AG04450 (cell line): Measurements from ENCODE around the gene RFX4. TPM values are rescaled to one million over a fixed set of nuclear protein-coding genes. Genes with fewer than 3 reads are reported as not detected.

ENCODE experiments used
- CTCF ChIA-PET: fragments of 300-600, 350-600 bp; formaldehyde crosslinking; extraction: SDS; loops from one replicate; lab custom pipeline; 2022; ENCODE audit warnings: antibody characterized with exemption, inconsistent platforms; lab: Charles Lee
- POLR2A ChIA-PET: fragments of 350-600 bp; formaldehyde crosslinking; extraction: SDS; loops from one replicate; lab custom pipeline; 2021; ENCODE audit warnings: antibody characterized with exemption, inconsistent platforms; lab: Yijun Ruan, JAX
- DNase-seq: peaks from one replicate; pipeline ENCODE4 v3.0.0-alpha.2; 2011; ENCODE audit warnings: low read depth, low spot score
- H3K27ac ChIP-seq: one replicate; pipeline ENCODE4 v1.5.1; 2012; ENCODE audit warnings: low read depth, low read length, control low read depth
- H3K27me3 ChIP-seq: one replicate; pipeline ENCODE4 v1.6.0; 2012; ENCODE audit warnings: low read length; ENCODE audit not compliant: control insufficient read depth, insufficient read depth
- H3K4me3 ChIP-seq: 2 replicates; pipeline ENCODE4 v1.5.1; 2011; ENCODE audit warnings: mild to moderate bottlenecking, low read depth, low read length, control low read depth
- H3K9me3 ChIP-seq: 2 replicates; pipeline ENCODE4 v1.5.1; 2012; ENCODE audit warnings: low read length; ENCODE audit not compliant: control insufficient read depth, insufficient read depth
- CTCF ChIP-seq: IDR thresholded peaks from 2 replicates; pipeline ENCODE4 v1.5.1; 2011; ENCODE audit warnings: low read depth, low read length, control low read depth, inconsistent platforms
- polyA plus RNA-seq: library from polyadenylated mRNA; depleted of rRNA; stranded (reverse); fragments of >200 nt; gene quantifications from 2 replicates; pipeline ENCODE4 v1.2.3, GENCODE V29; 2011

RFX4 gene
- polyA plus RNA-seq, 1 experiment = not detected

GRCh38 chr12:106739318-106739717 lies 156.5 kb downstream of the RFX4 start:
- no peak for DNase-seq
- Histone ChIP-seq H3K27ac (no peak overlapping the region), H3K4me3 (no peak overlapping the region), H3K27me3 (peaks cover 9% of the 10 kb centered on the region), H3K9me3 (no peaks in the 10 kb centered on the region)
- ChIA-PET CTCF (no interaction called here), POLR2A (no interaction called here)
- TF ChIP-seq CTCF = no peak

DNA sequence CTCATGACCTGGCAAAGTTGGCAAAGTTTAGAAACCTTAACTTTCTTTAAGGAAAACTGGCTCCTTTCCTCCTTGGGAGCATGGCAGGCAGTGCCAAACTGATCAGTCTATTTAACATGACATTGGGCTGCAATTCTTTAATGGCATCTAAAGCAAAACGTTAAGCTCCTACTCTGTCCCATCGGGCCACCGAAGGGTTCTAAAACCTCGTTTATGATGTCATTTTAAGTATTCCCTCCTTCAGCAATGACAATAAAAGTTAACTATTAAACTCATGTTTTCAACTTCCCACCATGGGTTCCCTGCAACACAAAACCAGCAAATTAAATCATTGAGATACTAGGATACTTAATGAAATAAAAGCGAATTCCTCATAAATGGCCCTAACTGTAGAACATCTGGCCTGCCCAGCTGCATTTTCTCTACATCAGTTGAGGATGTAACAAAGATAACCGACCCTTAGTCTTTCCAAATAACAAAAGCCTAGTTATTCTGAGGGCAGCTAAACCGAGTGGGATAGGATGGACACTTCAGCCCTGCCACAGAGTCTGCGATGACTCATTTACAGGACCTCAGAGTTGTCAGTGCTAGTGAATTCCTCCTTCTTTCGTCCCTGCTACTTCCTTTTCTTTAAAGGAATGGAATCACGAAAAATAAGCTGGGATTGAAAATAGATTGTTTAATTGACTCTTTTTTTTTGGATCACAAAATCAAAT lies 157.2 kb downstream of the RFX4 start:
- no peaks in the 10 kb centered on the region for H3K9me3 ChIP-seq
- CTCF ChIA-PET = no interaction called here
- no peak overlapping the region for H3K4me3 ChIP-seq
- POLR2A ChIA-PET = no interaction called here
- no peak overlapping the region for H3K27ac ChIP-seq
- no peak for DNase-seq
- no peak for TF ChIP-seq CTCF
- H3K27me3 ChIP-seq = peaks cover 9% of the 10 kb centered on the region

DNA sequence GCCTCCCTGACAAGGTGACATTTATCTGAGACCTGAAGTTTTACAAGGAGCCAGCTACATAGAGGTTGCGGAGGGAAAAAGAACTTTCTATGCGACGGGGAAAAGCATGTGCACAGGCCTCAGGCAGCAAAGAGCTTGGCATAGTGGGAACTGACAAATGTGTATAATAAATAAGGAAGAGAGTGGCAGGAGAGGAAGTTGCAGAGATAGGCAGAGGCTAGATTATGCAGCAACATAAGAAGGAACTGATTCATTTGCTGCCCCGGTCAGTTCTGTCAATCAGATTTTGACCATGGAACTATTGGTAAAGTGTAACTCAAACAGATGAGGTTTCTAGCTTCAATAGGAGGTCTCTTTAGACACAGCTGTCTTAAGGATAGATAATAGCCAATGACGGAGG lies 158.0 kb downstream of the RFX4 start:
- no peaks in the 10 kb centered on the region for H3K9me3 ChIP-seq
- TF ChIP-seq CTCF = no peak
- no peak overlapping the region for H3K27ac ChIP-seq
- ChIA-PET CTCF (interaction anchor here (0.6 to 0.8 kb wide), 2 partner anchors 101 to 103 kb away, joined by 3 read pairs; no protein-coding TSS in a partner anchor), POLR2A (no interaction called here)
- H3K4me3 ChIP-seq = no peak overlapping the region
- no peak for DNase-seq
- peaks cover 9% of the 10 kb centered on the region for H3K27me3 ChIP-seq

DNA sequence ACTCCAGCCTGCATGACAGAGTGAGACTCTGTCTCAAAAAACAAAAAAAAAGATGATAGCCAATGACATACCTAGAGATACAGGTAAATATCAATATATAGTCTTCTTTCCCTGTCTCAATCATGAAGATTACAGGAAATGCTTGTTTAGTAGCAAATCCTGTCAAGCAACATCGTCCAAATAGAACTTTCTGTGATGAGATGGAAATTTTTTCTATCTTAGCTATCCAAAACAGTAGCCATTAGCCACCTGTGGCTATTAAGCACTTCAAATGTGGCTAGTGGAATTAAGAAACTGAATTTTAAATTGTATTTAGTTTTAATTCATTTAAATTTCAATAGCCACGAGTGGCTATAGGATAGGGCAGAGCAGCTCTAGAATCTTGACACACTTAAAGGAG lies 158.4 kb downstream of the RFX4 start:
- ChIA-PET POLR2A (no interaction called here), CTCF (interaction anchor here (0.6 to 0.8 kb wide), 2 partner anchors 101 to 102 kb away, joined by 3 read pairs; no protein-coding TSS in a partner anchor)
- Histone ChIP-seq H3K9me3 (no peaks in the 10 kb centered on the region), H3K4me3 (no peak overlapping the region), H3K27me3 (peaks cover 9% of the 10 kb centered on the region), H3K27ac (no peak overlapping the region)
- DNase-seq = no peak
- TF ChIP-seq CTCF = no peak

GRCh38 chr12:106743270-106743988 lies 160.6 kb downstream of the RFX4 start:
- Histone ChIP-seq H3K4me3 (no peak overlapping the region), H3K27ac (no peak overlapping the region), H3K9me3 (no peaks in the 10 kb centered on the region), H3K27me3 (peaks cover 2% of the 10 kb centered on the region)
- POLR2A ChIA-PET = no interaction called here
- no peak for TF ChIP-seq CTCF
- CTCF ChIA-PET = no interaction called here
- DNase-seq = no peak
